Thoracic aorta (tissue), 2 donors: ENCODE measurements around the gene IGFBPL1. TPM values are rescaled to one million over a fixed set of nuclear protein-coding genes. Genes with fewer than 3 reads are reported as not detected.

Experiments used
- ATAC-seq: fragments of 150-250 bp; one replicate; pipeline ENCODE4 v1.8.0; 2017; ENCODE audit warnings: low read depth; ENCODE audit not compliant: insufficient number of reproducible peaks, low FRiP score
- DNase-seq: peaks from one replicate; pipeline ENCODE4 v3.0.0-alpha.2; 2020; ENCODE audit warnings: low spot score
- H3K27ac ChIP-seq, 2 donors: fragments of 200-600 bp; sonication (generic); 1 replicate in 1 of 2; 2 replicates in 1 of 2; pipeline ENCODE4 v1.5.1; 2016; ENCODE audit warnings: mild to moderate bottlenecking in 2 of 2, moderate library complexity in 2 of 2
- H3K27me3 ChIP-seq: fragments of 200-600 bp; sonication (generic); replicated peaks from 2 replicates; pipeline ENCODE4 v1.6.0; 2016; ENCODE audit warnings: mild to moderate bottlenecking; ENCODE audit not compliant: insufficient read depth
- H3K36me3 ChIP-seq: fragments of 200-600 bp; sonication (generic); one replicate; pipeline ENCODE4 v1.5.1; 2016
- H3K4me1 ChIP-seq, 2 donors: fragments of 200-600 bp; sonication (generic); 1 replicate in 1 of 2; 2 replicates in 1 of 2; pipeline versions ENCODE4 v1.5.1 to v1.6.0; 2016; ENCODE audit warnings: low read depth in 2 of 2, mild to moderate bottlenecking in 1 of 2; ENCODE audit not compliant: control insufficient read depth in 1 of 2
- H3K4me3 ChIP-seq: fragments of 200-600 bp; sonication (generic); 2 replicates; pipeline ENCODE4 v1.5.1; 2016; ENCODE audit warnings: mild to moderate bottlenecking
- H3K9me3 ChIP-seq: fragments of 200-600 bp; sonication (generic); 2 replicates; pipeline ENCODE4 v1.5.1; 2016
- total RNA-seq, 2 donors: library from RNA; depleted of rRNA; stranded (reverse); fragments of >200 nt; gene quantifications; one replicate each; pipeline versions ENCODE4 v1.1.0 to v1.2.3, GENCODE V29; 2016
- TF ChIP-seq, protein P1 (sequence below): fragments of 200-600 bp; sonication (generic); IDR thresholded peaks from one replicate; pipeline ENCODE4 v1.5.1; 2019; ENCODE audit warnings: antibody characterized with exemption

Gene IGFBPL1
- total RNA-seq, 2 donors from 2014 or later: 16.6 to 34.0 TPM

DNA sequence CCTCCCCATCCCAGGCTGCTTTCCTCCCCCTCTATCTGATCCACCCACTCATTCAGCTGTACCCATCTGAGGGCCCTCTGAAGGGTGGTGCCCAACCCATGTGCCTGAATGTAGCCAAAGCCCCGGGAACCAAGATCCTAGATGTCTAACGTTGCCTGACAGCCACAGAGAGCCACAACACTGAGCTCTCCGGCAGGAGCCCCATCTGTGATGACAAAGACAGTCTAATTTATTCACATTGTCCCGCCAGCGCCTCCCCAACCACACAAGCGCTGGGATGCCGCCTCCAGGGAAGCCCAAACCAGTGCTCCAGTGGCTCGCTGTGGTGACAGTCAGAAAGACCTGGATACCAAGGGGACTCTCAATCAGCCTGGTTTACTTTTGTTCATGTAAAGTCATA lies 8.4 kb downstream of the IGFBPL1 start:
- ATAC-seq (no peak), DNase-seq (no peak)
- TF ChIP-seq, protein P1, sequence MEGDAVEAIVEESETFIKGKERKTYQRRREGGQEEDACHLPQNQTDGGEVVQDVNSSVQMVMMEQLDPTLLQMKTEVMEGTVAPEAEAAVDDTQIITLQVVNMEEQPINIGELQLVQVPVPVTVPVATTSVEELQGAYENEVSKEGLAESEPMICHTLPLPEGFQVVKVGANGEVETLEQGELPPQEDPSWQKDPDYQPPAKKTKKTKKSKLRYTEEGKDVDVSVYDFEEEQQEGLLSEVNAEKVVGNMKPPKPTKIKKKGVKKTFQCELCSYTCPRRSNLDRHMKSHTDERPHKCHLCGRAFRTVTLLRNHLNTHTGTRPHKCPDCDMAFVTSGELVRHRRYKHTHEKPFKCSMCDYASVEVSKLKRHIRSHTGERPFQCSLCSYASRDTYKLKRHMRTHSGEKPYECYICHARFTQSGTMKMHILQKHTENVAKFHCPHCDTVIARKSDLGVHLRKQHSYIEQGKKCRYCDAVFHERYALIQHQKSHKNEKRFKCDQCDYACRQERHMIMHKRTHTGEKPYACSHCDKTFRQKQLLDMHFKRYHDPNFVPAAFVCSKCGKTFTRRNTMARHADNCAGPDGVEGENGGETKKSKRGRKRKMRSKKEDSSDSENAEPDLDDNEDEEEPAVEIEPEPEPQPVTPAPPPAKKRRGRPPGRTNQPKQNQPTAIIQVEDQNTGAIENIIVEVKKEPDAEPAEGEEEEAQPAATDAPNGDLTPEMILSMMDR: no peak
- H3K36me3 ChIP-seq: no peaks in the 10 kb centered on the region
- H3K27me3 ChIP-seq: no peaks in the 10 kb centered on the region
- peaks cover 0 to 5% of the 10 kb centered on the region in 2 donors for H3K4me1 ChIP-seq
- no peaks in the 10 kb centered on the region for H3K9me3 ChIP-seq
- no peak overlapping the region for H3K4me3 ChIP-seq
- H3K27ac ChIP-seq: no peak overlapping the region

GRCh38 chr9:38414040-38414723 lies 10.1 kb downstream of the IGFBPL1 start:
- peaks cover 0 to 5% of the 10 kb centered on the region in 2 donors for H3K4me1 ChIP-seq
- no peaks in the 10 kb centered on the region for H3K9me3 ChIP-seq
- DNase-seq (no peak), ATAC-seq (no peak)
- H3K36me3 ChIP-seq: peaks cover under 1% of the 10 kb centered on the region
- TF ChIP-seq, protein P1: no peak
- H3K4me3 ChIP-seq: no peak overlapping the region
- H3K27ac ChIP-seq: no peak overlapping the region
- no peaks in the 10 kb centered on the region for H3K27me3 ChIP-seq

- TF ChIP-seq, protein P1: no peak
- Histone ChIP-seq H3K36me3 (peaks cover 3% of the 10 kb centered on the region), H3K9me3 (no peaks in the 10 kb centered on the region), H3K27me3 (no peaks in the 10 kb centered on the region), H3K4me3 (no peak overlapping the region), H3K4me1 (peaks cover 0 to 5% of the 10 kb centered on the region in 2 donors), H3K27ac (no peak overlapping the region)
- DNase-seq (no peak), ATAC-seq (no peak)
Observed at GRCh38 chr9:38413283-38413682, 11.0 kb downstream of the IGFBPL1 start.

GRCh38 chr9:38412751-38413150 lies 11.5 kb downstream of the IGFBPL1 start:
- Histone ChIP-seq H3K27me3 (no peaks in the 10 kb centered on the region), H3K9me3 (no peaks in the 10 kb centered on the region), H3K4me1 (peaks cover 0 to 5% of the 10 kb centered on the region in 2 donors), H3K27ac (no peak overlapping the region), H3K36me3 (peaks cover 3% of the 10 kb centered on the region), H3K4me3 (no peak overlapping the region)
- ATAC-seq: no peak
- DNase-seq: no peak
- TF ChIP-seq, protein P1: no peak

- Histone ChIP-seq H3K4me1 (no peaks in the 10 kb centered on the region), H3K36me3 (peaks cover 5% of the 10 kb centered on the region), H3K27me3 (no peaks in the 10 kb centered on the region), H3K9me3 (no peaks in the 10 kb centered on the region), H3K27ac (no peak overlapping the region), H3K4me3 (no peak overlapping the region)
- TF ChIP-seq, protein P1: no peak
- no peak for DNase-seq
- no peak for ATAC-seq
Observed at GRCh38 chr9:38408719-38409118, 15.5 kb downstream of the IGFBPL1 start.
